22Rv1 (cell line): Measurements from ENCODE around the gene YES1.
A peak's percentile ranks its signal among the peaks of the same experiment; 100 is the strongest.

Source experiments
- CTCF ChIP-seq: fragments of 450-650 bp; IDR thresholded peaks from 2 replicates; pipeline ENCODE4 v1.5.1; 2017; ENCODE audit warnings: mild to moderate bottlenecking
- ZFX ChIP-seq: fragments of 450-650 bp; IDR thresholded peaks from 2 replicates; pipeline ENCODE4 v1.6.1; 2017; ENCODE audit warnings: antibody characterized with exemption, borderline replicate concordance

GRCh38 chr18:839224-840022 is 27.4 kb upstream of the YES1 start:
- peak; percentile 99 for TF ChIP-seq CTCF
- no peak for TF ChIP-seq ZFX
